HepG2 (cell line): ENCODE results near the gene KCNK18. TPM values are rescaled to one million over a fixed set of nuclear protein-coding genes. Genes with fewer than 3 reads are reported as not detected.

Source experiments
- ATAC-seq: fragments of 200-7000 bp; cut with Tn5 transposase; 3 replicates; pipeline ENCODE4 v1.9.1; 2020; ENCODE audit warnings: mild to moderate bottlenecking, moderate library complexity
- BruUV-seq: library from RNA; stranded (reverse); fragments of 400-500 nt; replicated peaks from 2 replicates; lab custom pipeline; 2021; lab: Mats Ljungman, UMichigan
- CTCF ChIA-PET: fragments of 300-600 bp; formaldehyde crosslinking; extraction: SDS; loops from one replicate; lab custom pipeline; 2021; ENCODE audit warnings: low total read pairs, inconsistent platforms, low intra/inter-chr PET ratio; lab: Yijun Ruan, JAX
- POLR2A ChIA-PET: fragments of 350-600 bp; sonication (Branson Sonifier 250); formaldehyde crosslinking; loops from one replicate; lab custom pipeline; 2020; ENCODE audit warnings: antibody characterized with exemption, inconsistent platforms; lab: Yijun Ruan, JAX
- DNase-seq: peaks from one replicate; pipeline ENCODE4 v3.0.0-alpha.2; 2015; ENCODE audit warnings: low spot score
- FAIRE-seq: peaks from 3 replicates; lab custom pipeline; 2011; peaks lifted over from hg19 to GRCh38; lab: Jason Lieb, UNC
- H2AFZ ChIP-seq: one replicate; pipeline ENCODE4 v1.6.1; 2011; ENCODE audit warnings: low read length, inconsistent platforms
- H3K27ac ChIP-seq: fragments of 300-600 bp; 3 replicates; pipeline ENCODE4 v1.8.0; 2011; ENCODE audit warnings: mixed run types, mild to moderate bottlenecking, mixed read lengths, low read length, inconsistent platforms; ENCODE audit not compliant: insufficient read depth; ENCODE audit errors: extremely low read length
- H3K27me3 ChIP-seq, 2 experiments: fragments of 200-600 bp in 1 of 2; 2 replicates in 1 of 2; 3 replicates in 1 of 2; pipeline versions ENCODE4 v1.6.0 to v1.8.0; 2011; ENCODE audit warnings: low read length in 2 of 2, mild to moderate bottlenecking in 2 of 2, moderate library complexity in 2 of 2, inconsistent platforms in 1 of 2; ENCODE audit not compliant: insufficient read depth in 2 of 2, control insufficient read depth in 1 of 2
- H3K36me3 ChIP-seq, 2 experiments: fragments of 200-600 bp in 1 of 2; replicated peaks in 1 of 2; 2 replicates in 1 of 2; 3 replicates in 1 of 2; pipeline versions ENCODE4 v1.5.1 to v1.8.0; 2011; ENCODE audit warnings: low read length in 2 of 2, inconsistent platforms in 1 of 2; ENCODE audit not compliant: insufficient read depth in 2 of 2, control insufficient read depth in 1 of 2
- H3K4me1 ChIP-seq: 2 replicates; pipeline ENCODE4 v1.5.1; 2012; ENCODE audit warnings: low read length, inconsistent platforms; ENCODE audit not compliant: insufficient read depth
- H3K4me2 ChIP-seq: 2 replicates; pipeline ENCODE4 v1.6.0; 2011; ENCODE audit warnings: low read depth, low read length, inconsistent platforms
- H3K4me3 ChIP-seq, 3 experiments: fragments of 200-600 bp in 1 of 3; sonication (generic), shearing (Covaris generic) in 1 of 3; replicated peaks in 1 of 3; 2 replicates each; pipeline ENCODE4 v1.5.1; 2011 to 2016; ENCODE audit warnings: low read length in 3 of 3, inconsistent platforms in 2 of 3, low read depth in 2 of 3, mild to moderate bottlenecking in 2 of 3, control low read depth in 1 of 3, mixed read lengths in 1 of 3; ENCODE audit not compliant: insufficient read depth in 1 of 3
- H3K79me2 ChIP-seq: one replicate; pipeline ENCODE4 v1.6.1; 2011; ENCODE audit warnings: low read length, inconsistent platforms; ENCODE audit not compliant: insufficient read depth
- H3K9ac ChIP-seq: 2 replicates; pipeline ENCODE4 v1.6.0; 2011; ENCODE audit warnings: mild to moderate bottlenecking, low read depth, low read length, inconsistent platforms; ENCODE audit not compliant: insufficient read depth
- H3K9me3 ChIP-seq: 2 replicates; pipeline ENCODE4 v1.5.1; 2012; ENCODE audit warnings: mild to moderate bottlenecking, low read length
- H4K20me1 ChIP-seq: 2 replicates; pipeline ENCODE4 v1.6.0; 2011; ENCODE audit warnings: inconsistent platforms, mild to moderate bottlenecking, low read length, moderate library complexity; ENCODE audit not compliant: insufficient read depth
- FOXA3 ChIP-seq: IDR thresholded peaks from 2 replicates; pipeline ENCODE4 v1.6.1; 2016; ENCODE audit warnings: missing genetic modification reagents, missing compliant biosample characterization
- GABPB1 ChIP-seq: IDR thresholded peaks from 2 replicates; pipeline ENCODE4 v1.6.1; 2016; ENCODE audit warnings: mild to moderate bottlenecking, missing genetic modification reagents, moderate library complexity, missing compliant biosample characterization
- PRDM10 ChIP-seq: sonication (generic); formaldehyde crosslinking; IDR thresholded peaks from 2 replicates; pipeline ENCODE4 v1.4.0; 2020; ENCODE audit warnings: low read depth, missing genetic modification reagents
- ZFYVE20 ChIP-seq: sonication (generic); formaldehyde crosslinking; IDR thresholded peaks from 2 replicates; pipeline ENCODE4 v1.8.0; 2023; ENCODE audit warnings: low read depth, mild to moderate bottlenecking, moderate library complexity, missing genetic modification reagents, borderline replicate concordance
- ZIK1 ChIP-seq: sonication (generic); formaldehyde crosslinking; IDR thresholded peaks from 2 replicates; pipeline ENCODE4 v1.5.0; 2020; ENCODE audit warnings: mild to moderate bottlenecking, low read depth, missing genetic modification reagents, borderline replicate concordance
- ZNF12 ChIP-seq: sonication (generic); formaldehyde crosslinking; IDR thresholded peaks from 2 replicates; pipeline ENCODE4 v1.5.0; 2020; ENCODE audit warnings: missing genetic modification reagents
- ZNF768 ChIP-seq: sonication (generic); formaldehyde crosslinking; IDR thresholded peaks from 2 replicates; pipeline ENCODE4 v1.4.0; 2020; ENCODE audit warnings: missing genetic modification reagents
- ZNF788 ChIP-seq: sonication (generic); formaldehyde crosslinking; IDR thresholded peaks from 2 replicates; pipeline ENCODE4 v1.5.0; 2020; ENCODE audit warnings: mild to moderate bottlenecking, missing genetic modification reagents, borderline replicate concordance
- ZNF816 ChIP-seq: sonication (generic); formaldehyde crosslinking; IDR thresholded peaks from 2 replicates; pipeline ENCODE4 v1.8.0; 2022; ENCODE audit warnings: missing genetic modification reagents, mild to moderate bottlenecking, borderline replicate concordance
- ZXDC ChIP-seq: sonication (generic); formaldehyde crosslinking; IDR thresholded peaks from 2 replicates; pipeline ENCODE4 v1.5.0; 2020; ENCODE audit warnings: mild to moderate bottlenecking, missing genetic modification reagents
- WGBS: methylation state at CpG from one replicate; pipeline ENCODE4 v1.1.6; 2017; ENCODE audit warnings: low lambda C conversion rate; 5-methylcytosine and 5-hydroxymethylcytosine counted together
- in situ Hi-C: cut with HindIII; loops from 2 replicates; pipeline ENCODE4 v1.10.0; 2017; ENCODE audit warnings: low pct_unique_long_range_greater_than_20kb; ENCODE audit not compliant: extremely low pct_ligation_motif_present
- intact Hi-C: fragments of 100-400 bp; cut with micrococcal nuclease; formaldehyde crosslinking; loops from one replicate; pipeline ENCODE4 v1.10.0; 2022; ENCODE audit not compliant: unreplicated experiment
- polyA plus RNA-seq, 8 experiments: library from polyadenylated mRNA; depleted of rRNA in 3 of 8; stranded (reverse) in 7 of 8; unstranded in 1 of 8; fragments of >200 nt; fragmentation: Illumina TruSeq in 4 of 8; extraction: Trizol in 4 of 8; gene quantifications; 2 replicates each; pipeline versions ENCODE4 v1.2.1 to v1.2.3, GENCODE V29; 2011 to 2016; ENCODE audit warnings: low read depth in 4 of 8, missing spikeins in 1 of 8, mixed read lengths in 1 of 8; ENCODE audit not compliant: insufficient read depth in 1 of 8
- total RNA-seq, 5 experiments: library from RNA; depleted of rRNA; stranded (reverse); fragments of >200 nt; fragmentation: Illumina TruSeq; extraction: Trizol; gene quantifications; 2 replicates each; pipeline ENCODE4 v1.2.3, GENCODE V29; 2016; ENCODE audit warnings: low read depth in 1 of 5

KCNK18 gene
- total and polyA plus RNA-seq, 2 of the 13 experiments (the other 11 are each of a cell fraction or from before 2014, with no cell fraction given) = not detected

- Histone ChIP-seq H2AFZ (no peak overlapping the region), H3K4me3 (no peak overlapping the region), H3K9ac (no peak overlapping the region), H3K9me3 (no peaks in the 10 kb centered on the region), H3K4me1 (peaks cover 27% of the 10 kb centered on the region), H3K36me3 (no peaks in the 10 kb centered on the region), H3K79me2 (no peaks in the 10 kb centered on the region), H4K20me1 (no peaks in the 10 kb centered on the region), H3K27ac (no peak overlapping the region), H3K27me3 (peaks cover 0 to 32% of the 10 kb centered on the region in 2 experiments; a peak in 3 of 5 replicates), H3K4me2 (no peak overlapping the region)
- no peak for FAIRE-seq
- no peak for DNase-seq
- no peak for TF ChIP-seq FOXA3 (CRISPR knock-in tag)
- no peak for TF ChIP-seq ZNF768 (CRISPR knock-in tag)
- TF ChIP-seq GABPB1 (CRISPR knock-in tag) = no peak
- no peak for TF ChIP-seq ZNF788 (CRISPR knock-in tag)
- TF ChIP-seq ZFYVE20 (CRISPR knock-in tag) = no peak
- TF ChIP-seq PRDM10 (CRISPR knock-in tag) = no peak
- TF ChIP-seq ZIK1 (CRISPR knock-in tag) = no peak
- no peak for TF ChIP-seq ZNF816 (CRISPR knock-in tag)
- no peak for TF ChIP-seq ZXDC (CRISPR knock-in tag)
- TF ChIP-seq ZNF12 (CRISPR knock-in tag) = no peak
- no TSS peak for BruUV-seq
- ATAC-seq = no peak
- 100% methylated on average over 2 of the region's 3 CpGs for whole genome bisulfite sequencing
- ChIA-PET CTCF (no interaction called here), POLR2A (no interaction called here)
- in situ Hi-C loops = no loop called here
- intact Hi-C loops = no loop called here
These were observed 60.4 kb downstream of the KCNK18 start for GRCh38 chr10:117257721-117258120.
